Measurements from ENCODE around the gene SNRPE.
"Not testable (repeated sequence)": the region's sequence is repeated elsewhere in the genome, so short reads cannot be mapped to it uniquely, and the experiment has no call there.

Gene SNRPE

DNA sequence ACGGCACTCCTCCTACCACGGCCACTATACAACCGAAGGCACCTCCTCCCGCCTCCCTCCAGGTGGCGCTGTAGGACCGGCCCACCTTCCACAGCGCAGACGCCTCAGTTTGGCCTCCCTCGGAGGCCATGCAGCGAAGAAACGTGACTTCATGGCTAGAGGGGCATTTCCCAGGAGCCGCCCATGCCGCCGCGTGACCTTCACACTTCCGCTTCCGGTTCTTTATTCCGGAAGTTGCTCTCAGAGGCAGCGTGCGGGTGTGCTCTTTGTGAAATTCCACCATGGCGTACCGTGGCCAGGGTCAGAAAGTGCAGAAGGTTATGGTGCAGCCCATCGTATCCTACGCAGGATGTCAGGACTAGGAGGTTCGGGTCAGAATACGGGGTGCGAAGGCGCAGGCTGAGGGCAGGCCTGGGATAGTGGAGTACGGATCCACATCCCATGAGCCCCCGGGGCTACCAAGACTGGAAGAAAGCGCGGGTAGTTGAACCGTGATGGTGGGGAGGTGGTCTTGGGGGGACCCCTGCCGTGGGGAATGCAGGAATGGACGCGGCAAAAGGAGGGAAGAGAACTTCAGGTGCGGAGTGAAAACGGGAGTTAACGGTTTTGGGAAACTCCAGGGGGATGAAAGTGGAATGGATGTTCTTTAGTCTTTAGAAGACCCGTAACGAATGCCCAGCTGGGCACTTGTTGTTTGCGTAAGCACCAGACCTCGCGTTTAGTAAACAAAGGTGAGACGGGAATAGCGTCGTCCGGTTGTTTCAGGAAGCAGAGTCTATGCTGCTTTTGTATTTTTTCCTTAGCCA is at the start of gene SNRPE:
Gene SNRPE (plus strand): TSS at position 221 of the 806 bp plus-strand sequence. CDS start 61 bp downstream, at position 282.
- Histone ChIP-seq H3K27me3 (ENCODE audit: insufficient read depth, low read length) (no peaks in the 10 kb centered on the region), H3K36me3 (ENCODE audit: insufficient read depth, low read length) (peaks cover 33% of the 10 kb centered on the region), H2AFZ (ENCODE audit: low read depth, low read length) (peak within 1 kb of the TSS; percentile 24), H3K4me1 (ENCODE audit: insufficient read depth, low read length) (peaks cover 7% of the 10 kb centered on the region), H3K4me3 (ENCODE audit: low read length) (peak within 1 kb of the TSS; percentile 68), H3K9me3 (ENCODE audit: low read length) (no peaks in the 10 kb centered on the region)

DNA sequence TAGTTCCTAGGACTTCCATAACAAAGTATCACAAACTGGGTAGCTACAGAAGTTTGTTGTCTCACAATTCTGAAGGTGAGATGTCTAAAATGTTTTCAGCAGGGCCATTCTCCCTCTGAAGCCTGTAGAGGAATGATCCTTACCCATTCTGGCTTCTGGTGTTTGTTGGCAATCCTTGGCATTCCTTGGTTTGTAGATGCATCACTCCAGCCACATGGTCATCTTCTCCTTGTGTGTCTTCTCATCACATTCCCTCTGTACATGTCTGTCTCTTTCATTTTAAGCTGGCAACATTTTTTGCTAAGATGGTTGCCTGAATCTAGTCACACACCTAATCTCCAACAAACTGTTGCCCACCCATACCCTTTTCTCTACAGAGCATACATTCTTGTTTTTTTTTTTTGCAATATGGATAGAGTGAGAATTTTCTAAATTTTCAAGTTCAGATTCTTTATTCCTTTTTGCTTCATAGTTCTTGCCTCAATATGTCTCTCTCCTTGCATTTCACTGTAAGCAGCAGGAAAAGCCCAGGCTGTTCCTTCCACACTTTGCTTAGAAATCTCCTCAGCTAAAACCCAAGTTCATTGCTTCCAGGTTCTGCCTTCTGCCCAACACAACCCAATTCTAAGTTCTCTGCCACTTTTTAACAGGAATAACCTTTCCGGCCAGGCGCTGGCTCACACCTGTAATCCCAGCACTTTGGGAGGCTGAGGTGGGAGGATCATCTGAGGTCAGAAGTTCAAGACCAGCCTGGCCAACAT is 47.6 kb upstream of the SNRPE start:
- Histone ChIP-seq H3K27me3 (ENCODE audit: insufficient read depth, low read length) (no peaks in the 10 kb centered on the region), H3K9me3 (ENCODE audit: low read length) (peaks cover 2% of the 10 kb centered on the region), H3K36me3 (ENCODE audit: insufficient read depth, low read length) (peaks cover 50% of the 10 kb centered on the region), H2AFZ (ENCODE audit: low read depth, low read length) (no peak overlapping the region), H3K4me3 (ENCODE audit: low read length) (no peak overlapping the region), H3K4me1 (ENCODE audit: insufficient read depth, low read length) (no peaks in the 10 kb centered on the region)

DNA sequence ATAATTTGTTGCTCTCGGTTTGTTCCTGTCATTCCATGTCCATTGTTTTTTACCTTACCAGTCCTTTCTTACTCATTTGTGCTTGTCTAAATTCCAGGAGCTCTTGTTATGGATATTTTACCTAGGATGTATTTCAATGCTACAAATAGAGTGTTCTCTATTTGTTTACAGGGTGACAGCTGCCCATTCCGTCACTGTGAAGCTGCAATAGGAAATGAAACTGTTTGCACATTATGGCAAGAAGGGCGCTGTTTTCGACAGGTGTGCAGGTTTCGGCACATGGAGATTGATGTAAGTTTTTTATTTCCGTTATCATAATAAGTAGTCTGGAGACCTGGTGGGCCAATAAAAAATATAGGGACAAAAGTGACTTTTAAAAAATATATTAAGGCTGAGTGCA is 43.0 kb upstream of the SNRPE start:
- H2AFZ ChIP-seq (ENCODE audit: low read depth, low read length), result no peak overlapping the region
- H3K27me3 ChIP-seq (ENCODE audit: insufficient read depth, low read length), result no peaks in the 10 kb centered on the region
- H3K4me3 ChIP-seq (ENCODE audit: low read length), result no peak overlapping the region
- H3K9me3 ChIP-seq (ENCODE audit: low read length), result peaks cover 2% of the 10 kb centered on the region
- peaks cover 76% of the 10 kb centered on the region for H3K36me3 ChIP-seq (ENCODE audit: insufficient read depth, low read length)
- H3K4me1 ChIP-seq (ENCODE audit: insufficient read depth, low read length), result no peaks in the 10 kb centered on the region

DNA sequence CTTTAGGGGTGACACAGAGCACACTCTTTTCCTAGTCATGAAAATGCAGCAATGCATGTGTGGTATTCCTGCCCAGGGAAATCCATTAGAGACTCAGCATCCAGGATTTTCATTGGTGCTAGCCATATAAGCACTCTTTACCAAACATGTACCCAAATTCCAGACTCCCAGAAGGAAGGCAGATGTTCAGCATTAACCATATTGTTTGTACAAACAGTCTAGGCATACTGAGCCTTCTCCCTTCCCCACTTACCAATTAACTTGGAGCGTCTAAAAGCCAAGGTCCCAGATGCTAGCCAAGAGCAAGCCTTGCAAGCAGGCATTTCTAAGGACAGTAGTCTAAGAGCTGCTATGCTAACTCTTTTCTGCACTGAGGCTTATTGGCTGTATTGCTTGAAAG is 38.1 kb upstream of the SNRPE start:
- H3K27me3 ChIP-seq (ENCODE audit: insufficient read depth, low read length), result no peaks in the 10 kb centered on the region
- no peak overlapping the region for H2AFZ ChIP-seq (ENCODE audit: low read depth, low read length)
- H3K4me1 ChIP-seq (ENCODE audit: insufficient read depth, low read length), result no peaks in the 10 kb centered on the region
- H3K4me3 ChIP-seq (ENCODE audit: low read length), result no peak overlapping the region
- peaks cover 63% of the 10 kb centered on the region for H3K36me3 ChIP-seq (ENCODE audit: insufficient read depth, low read length)
- H3K9me3 ChIP-seq (ENCODE audit: low read length), result no peaks in the 10 kb centered on the region

DNA sequence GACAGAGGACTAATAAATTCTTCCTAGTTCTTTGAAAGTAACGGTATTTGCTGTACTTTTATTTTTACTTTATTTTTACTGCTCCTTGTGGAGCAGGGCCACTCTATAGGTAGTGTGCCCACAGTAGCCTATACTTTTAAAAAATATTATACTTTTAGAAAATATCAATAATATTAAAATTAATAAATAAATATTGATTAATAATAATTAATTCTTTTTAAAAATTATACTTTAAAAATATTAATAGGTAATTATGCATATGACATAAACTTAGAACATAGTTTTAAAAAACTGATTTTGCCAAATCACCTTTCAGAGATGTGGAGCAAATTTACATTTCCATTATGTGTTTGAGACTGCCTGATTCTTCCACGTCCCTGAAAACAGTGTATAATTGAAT is 35.2 kb upstream of the SNRPE start:
- H3K9me3 ChIP-seq (ENCODE audit: low read length), result no peaks in the 10 kb centered on the region
- no peaks in the 10 kb centered on the region for H3K27me3 ChIP-seq (ENCODE audit: insufficient read depth, low read length)
- no peak overlapping the region for H3K4me3 ChIP-seq (ENCODE audit: low read length)
- H3K36me3 ChIP-seq (ENCODE audit: insufficient read depth, low read length), result peaks cover 70% of the 10 kb centered on the region
- no peak overlapping the region for H2AFZ ChIP-seq (ENCODE audit: low read depth, low read length)
- H3K4me1 ChIP-seq (ENCODE audit: insufficient read depth, low read length), result no peaks in the 10 kb centered on the region

DNA sequence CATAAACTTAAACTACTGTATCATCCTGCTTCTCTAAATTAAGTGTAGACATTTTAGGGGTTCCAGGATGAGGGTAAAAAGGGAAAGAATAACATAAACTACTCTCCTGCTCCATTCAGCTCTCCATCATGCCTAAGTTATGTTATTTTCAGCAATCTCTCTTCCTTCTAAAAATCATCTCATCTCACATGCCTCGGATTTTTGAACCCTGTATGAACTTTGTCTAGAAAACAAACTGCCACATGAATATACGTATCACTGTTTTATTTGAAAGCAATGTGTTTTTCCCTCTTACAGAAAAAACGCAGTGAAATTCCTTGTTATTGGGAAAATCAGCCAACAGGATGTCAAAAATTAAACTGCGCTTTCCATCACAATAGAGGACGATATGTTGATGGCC is 33.4 kb upstream of the SNRPE start:
- Histone ChIP-seq H2AFZ (ENCODE audit: low read depth, low read length) (no peak overlapping the region), H3K4me1 (ENCODE audit: insufficient read depth, low read length) (no peaks in the 10 kb centered on the region), H3K9me3 (ENCODE audit: low read length) (no peaks in the 10 kb centered on the region), H3K27me3 (ENCODE audit: insufficient read depth, low read length) (no peaks in the 10 kb centered on the region), H3K4me3 (ENCODE audit: low read length) (no peak overlapping the region), H3K36me3 (ENCODE audit: insufficient read depth, low read length) (peaks cover 70% of the 10 kb centered on the region)

DNA sequence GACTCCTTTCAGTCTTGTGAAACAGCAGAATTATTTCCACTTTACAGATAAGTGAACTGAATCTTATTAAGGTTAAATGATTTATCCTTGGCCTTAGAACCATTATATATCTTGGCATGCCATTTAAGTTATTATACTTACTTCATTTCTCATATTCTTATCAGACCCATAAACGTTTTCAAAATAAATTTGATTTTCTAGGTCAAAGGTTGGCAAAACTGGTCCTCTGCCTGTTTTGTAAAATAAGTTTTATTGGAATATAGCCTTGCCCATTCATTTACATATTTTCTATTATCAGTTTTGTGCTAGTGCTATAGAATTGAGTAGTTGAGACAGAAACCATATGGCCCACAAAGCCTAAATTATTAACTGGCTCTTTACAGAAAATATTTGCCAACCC is 32.9 kb upstream of the SNRPE start:
- no peaks in the 10 kb centered on the region for H3K4me1 ChIP-seq (ENCODE audit: insufficient read depth, low read length)
- peaks cover 67% of the 10 kb centered on the region for H3K36me3 ChIP-seq (ENCODE audit: insufficient read depth, low read length)
- no peak overlapping the region for H2AFZ ChIP-seq (ENCODE audit: low read depth, low read length)
- H3K27me3 ChIP-seq (ENCODE audit: insufficient read depth, low read length), result no peaks in the 10 kb centered on the region
- H3K9me3 ChIP-seq (ENCODE audit: low read length), result no peaks in the 10 kb centered on the region
- H3K4me3 ChIP-seq (ENCODE audit: low read length), result no peak overlapping the region

DNA sequence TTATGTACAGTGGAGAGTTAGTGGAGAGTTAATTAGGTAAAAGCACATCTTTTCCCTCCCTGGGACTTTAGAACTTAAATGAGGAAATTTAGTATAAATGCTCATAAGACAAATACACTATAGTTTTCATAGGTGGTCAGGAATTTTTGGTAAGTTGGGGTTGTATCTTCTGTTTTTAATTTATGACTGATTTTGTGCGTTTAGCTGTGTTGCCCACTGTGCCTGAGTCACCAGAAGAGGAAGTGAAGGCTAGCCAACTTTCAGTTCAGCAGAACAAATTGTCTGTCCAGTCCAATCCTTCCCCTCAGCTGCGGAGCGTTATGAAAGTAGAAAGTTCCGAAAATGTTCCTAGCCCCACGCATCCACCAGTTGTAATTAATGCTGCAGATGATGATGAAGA is 32.2 kb upstream of the SNRPE start:
- H2AFZ ChIP-seq (ENCODE audit: low read depth, low read length); H3K27me3 ChIP-seq (ENCODE audit: insufficient read depth, low read length); H3K4me1 ChIP-seq (ENCODE audit: insufficient read depth, low read length); H3K9me3 ChIP-seq (ENCODE audit: low read length); H3K4me3 ChIP-seq (ENCODE audit: low read length): not testable (repeated sequence)
- peaks cover 73% of the 10 kb centered on the region for H3K36me3 ChIP-seq (ENCODE audit: insufficient read depth, low read length)

DNA sequence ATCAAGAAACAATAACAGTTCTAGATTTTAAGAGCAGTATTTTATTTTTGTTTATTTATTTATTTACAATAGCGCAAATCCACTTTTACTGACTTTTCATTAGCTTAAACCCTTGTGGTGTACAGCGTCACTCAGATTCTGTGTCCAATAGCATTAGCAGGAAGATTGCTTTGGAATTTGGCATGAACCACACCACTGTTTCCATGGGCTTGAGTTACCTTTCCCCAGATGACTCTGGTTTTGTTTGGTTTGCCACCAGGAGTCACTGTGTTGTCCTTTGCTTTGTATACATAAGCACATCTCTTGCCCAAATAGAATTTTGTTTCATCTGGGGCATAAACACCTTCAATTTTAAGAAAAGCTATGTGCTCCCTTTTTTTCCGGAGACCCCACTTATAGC is 25.9 kb upstream of the SNRPE start:
- H3K9me3 ChIP-seq (ENCODE audit: low read length), result no peaks in the 10 kb centered on the region
- H3K4me1 ChIP-seq (ENCODE audit: insufficient read depth, low read length), result no peaks in the 10 kb centered on the region
- H3K27me3 ChIP-seq (ENCODE audit: insufficient read depth, low read length), result no peaks in the 10 kb centered on the region
- no peak overlapping the region for H3K4me3 ChIP-seq (ENCODE audit: low read length)
- peaks cover 81% of the 10 kb centered on the region for H3K36me3 ChIP-seq (ENCODE audit: insufficient read depth, low read length)
- H2AFZ ChIP-seq (ENCODE audit: low read depth, low read length), result no peak overlapping the region

DNA sequence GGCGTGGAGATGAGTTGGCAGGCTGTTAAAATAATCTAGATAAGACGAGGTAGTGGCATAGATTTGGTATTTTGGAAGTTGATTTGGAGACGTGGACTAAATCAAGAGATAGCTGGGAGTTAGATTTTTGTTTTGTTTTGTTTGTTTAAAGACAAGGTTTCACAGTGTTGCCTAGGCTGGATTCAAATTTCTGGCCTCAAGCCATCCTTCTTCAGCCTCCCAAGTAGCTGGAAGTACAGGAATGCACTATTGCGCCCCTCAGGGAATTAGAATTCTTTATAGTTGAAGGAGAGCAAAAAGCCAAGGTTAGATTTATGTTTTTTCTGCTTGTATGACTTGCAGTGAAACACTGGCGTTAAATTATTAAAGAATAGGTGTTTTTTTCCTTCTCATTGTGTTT is 22.3 kb upstream of the SNRPE start:
- H3K4me1 ChIP-seq (ENCODE audit: insufficient read depth, low read length), result no peaks in the 10 kb centered on the region
- H2AFZ ChIP-seq (ENCODE audit: low read depth, low read length), result no peak overlapping the region
- H3K36me3 ChIP-seq (ENCODE audit: insufficient read depth, low read length), result peaks cover 65% of the 10 kb centered on the region
- H3K27me3 ChIP-seq (ENCODE audit: insufficient read depth, low read length), result no peaks in the 10 kb centered on the region
- no peak overlapping the region for H3K4me3 ChIP-seq (ENCODE audit: low read length)
- peaks cover 6% of the 10 kb centered on the region for H3K9me3 ChIP-seq (ENCODE audit: low read length)

DNA sequence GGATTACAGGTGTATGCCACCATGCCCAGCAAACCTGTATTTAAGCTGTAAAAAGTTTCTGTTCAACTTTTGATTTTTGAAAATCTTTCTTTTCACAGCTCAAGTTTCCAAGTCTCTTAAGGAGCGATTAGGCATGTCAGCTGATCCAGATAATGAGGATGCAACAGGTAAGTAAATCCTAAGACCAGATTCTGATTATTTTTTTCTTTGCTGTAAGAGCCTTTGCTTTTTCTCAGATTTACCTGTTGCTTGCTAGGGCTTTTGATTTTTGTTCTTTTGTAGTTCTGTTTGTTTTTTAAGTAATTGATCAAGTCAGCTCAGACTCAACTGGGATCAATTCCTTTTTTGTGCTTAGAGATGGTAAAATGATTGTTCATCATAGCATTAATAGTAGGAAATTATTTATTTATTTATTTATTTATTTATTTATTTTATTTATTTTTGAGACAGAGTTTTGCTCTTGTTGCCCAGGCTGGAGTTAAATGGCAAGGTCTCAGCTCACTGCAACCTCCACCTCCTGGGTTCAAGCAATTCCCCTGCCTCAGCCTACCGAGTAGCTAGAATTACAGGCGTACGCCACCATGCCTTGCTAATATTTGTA is 21.1 kb upstream of the SNRPE start:
- H3K27me3 ChIP-seq (ENCODE audit: insufficient read depth, low read length), result no peaks in the 10 kb centered on the region
- no peak overlapping the region for H2AFZ ChIP-seq (ENCODE audit: low read depth, low read length)
- H3K9me3 ChIP-seq (ENCODE audit: low read length), result peaks cover 6% of the 10 kb centered on the region
- no peak overlapping the region for H3K4me3 ChIP-seq (ENCODE audit: low read length)
- H3K36me3 ChIP-seq (ENCODE audit: insufficient read depth, low read length), result peaks cover 63% of the 10 kb centered on the region
- no peaks in the 10 kb centered on the region for H3K4me1 ChIP-seq (ENCODE audit: insufficient read depth, low read length)

DNA sequence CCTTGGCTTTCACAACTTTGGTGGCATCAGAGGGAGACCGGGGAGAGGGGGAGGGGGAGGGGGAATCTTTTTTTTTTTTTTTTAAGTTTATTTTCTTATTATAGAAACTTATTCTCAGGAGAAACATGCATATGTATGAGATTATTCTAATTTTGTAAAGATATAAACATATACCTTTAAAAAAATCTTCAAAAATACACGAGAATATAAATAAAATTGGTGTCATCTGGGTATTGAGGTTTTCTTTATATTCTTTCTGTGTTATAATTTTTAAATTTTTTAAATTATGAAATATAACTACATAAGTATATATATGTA is 18.9 kb upstream of the SNRPE start:
- H3K27me3 ChIP-seq (ENCODE audit: insufficient read depth, low read length), result no peaks in the 10 kb centered on the region
- no peaks in the 10 kb centered on the region for H3K4me1 ChIP-seq (ENCODE audit: insufficient read depth, low read length)
- H2AFZ ChIP-seq (ENCODE audit: low read depth, low read length), result no peak overlapping the region
- no peak overlapping the region for H3K4me3 ChIP-seq (ENCODE audit: low read length)
- peaks cover 6% of the 10 kb centered on the region for H3K9me3 ChIP-seq (ENCODE audit: low read length)
- H3K36me3 ChIP-seq (ENCODE audit: insufficient read depth, low read length), result peaks cover 68% of the 10 kb centered on the region

DNA sequence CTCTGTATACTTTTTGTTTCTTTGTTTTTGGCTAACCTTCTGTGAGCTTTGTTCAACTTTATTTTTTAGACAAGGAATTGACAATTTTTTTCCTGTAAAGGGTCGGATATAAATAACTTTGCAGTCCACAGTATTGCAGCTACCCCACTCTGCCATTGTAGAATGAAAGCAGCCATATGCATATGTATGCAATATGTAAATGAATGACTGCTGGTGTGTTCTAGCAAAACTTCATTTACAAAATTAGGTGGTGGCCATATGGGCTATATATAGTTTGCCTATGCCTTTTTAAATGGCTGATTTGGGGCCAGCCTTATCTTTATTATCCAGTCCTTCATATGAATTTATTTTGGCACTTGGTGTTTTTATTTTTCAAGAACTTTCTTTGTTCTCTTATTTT is 18.0 kb upstream of the SNRPE start:
- H3K9me3 ChIP-seq (ENCODE audit: low read length), result peaks cover 6% of the 10 kb centered on the region
- no peak overlapping the region for H3K4me3 ChIP-seq (ENCODE audit: low read length)
- H2AFZ ChIP-seq (ENCODE audit: low read depth, low read length), result no peak overlapping the region
- H3K36me3 ChIP-seq (ENCODE audit: insufficient read depth, low read length), result peaks cover 68% of the 10 kb centered on the region
- H3K4me1 ChIP-seq (ENCODE audit: insufficient read depth, low read length), result no peaks in the 10 kb centered on the region
- H3K27me3 ChIP-seq (ENCODE audit: insufficient read depth, low read length), result no peaks in the 10 kb centered on the region
